ENCODE measurements around the gene PDGFD.
A peak's percentile ranks its signal among the peaks of the same experiment; 100 is the strongest.

Gene PDGFD

GRCh38 chr11:104015649-104016415 is 148.1 kb downstream of the PDGFD start:
- H3K36me3 ChIP-seq (ENCODE audit: control insufficient read depth in 5 of 5, insufficient read depth in 5 of 5, low read length in 5 of 5), result no peaks in the 10 kb centered on the region
- H3K27ac ChIP-seq (ENCODE audit: low read depth, low read length), result peak overlapping the region; percentile 58
- H3K4me3 ChIP-seq (ENCODE audit: low read depth in 1 of 5, low read length in 5 of 5), result no peak overlapping the region
- H3K27me3 ChIP-seq (ENCODE audit: control insufficient read depth in 5 of 5, insufficient read depth in 4 of 5, low read length in 5 of 5), result no peaks in the 10 kb centered on the region
- H3K9me3 ChIP-seq (ENCODE audit: control insufficient read depth in 5 of 5, low read length in 5 of 5), result no peaks in the 10 kb centered on the region
- H3K4me1 ChIP-seq (ENCODE audit: control insufficient read depth in 5 of 5, insufficient read depth in 5 of 5, low read length in 5 of 5), result peaks cover 0 to 23% (median 5%) of the 10 kb centered on the region in 5 donors
- no peak overlapping the region for H3K9ac ChIP-seq (ENCODE audit: low read length in 5 of 5)

- Histone ChIP-seq H3K4me3 (ENCODE audit: low read depth in 1 of 5, low read length in 5 of 5) (no peak overlapping the region), H3K9ac (ENCODE audit: low read length in 5 of 5) (no peak overlapping the region), H3K9me3 (ENCODE audit: control insufficient read depth in 5 of 5, low read length in 5 of 5) (no peaks in the 10 kb centered on the region), H3K27ac (ENCODE audit: low read depth, low read length) (no peak overlapping the region), H3K4me1 (ENCODE audit: control insufficient read depth in 5 of 5, insufficient read depth in 5 of 5, low read length in 5 of 5) (peaks cover 0 to 24% (median under 1%) of the 10 kb centered on the region in 5 donors), H3K27me3 (ENCODE audit: control insufficient read depth in 5 of 5, insufficient read depth in 4 of 5, low read length in 5 of 5) (no peaks in the 10 kb centered on the region), H3K36me3 (ENCODE audit: control insufficient read depth in 5 of 5, insufficient read depth in 5 of 5, low read length in 5 of 5) (no peaks in the 10 kb centered on the region)
These were observed 152.9 kb downstream of the PDGFD start for GRCh38 chr11:104011044-104011443.

GRCh38 chr11:104009744-104010143 is 154.2 kb downstream of the PDGFD start:
- Histone ChIP-seq H3K4me3 (ENCODE audit: low read depth in 1 of 5, low read length in 5 of 5) (no peak overlapping the region), H3K9ac (ENCODE audit: low read length in 5 of 5) (no peak overlapping the region), H3K27ac (ENCODE audit: low read depth, low read length) (no peak overlapping the region), H3K36me3 (ENCODE audit: control insufficient read depth in 5 of 5, insufficient read depth in 5 of 5, low read length in 5 of 5) (no peaks in the 10 kb centered on the region), H3K9me3 (ENCODE audit: control insufficient read depth in 5 of 5, low read length in 5 of 5) (no peaks in the 10 kb centered on the region), H3K27me3 (ENCODE audit: control insufficient read depth in 5 of 5, insufficient read depth in 4 of 5, low read length in 5 of 5) (no peaks in the 10 kb centered on the region), H3K4me1 (ENCODE audit: control insufficient read depth in 5 of 5, insufficient read depth in 5 of 5, low read length in 5 of 5) (peaks cover 0 to 17% (median 0%) of the 10 kb centered on the region in 5 donors)

GRCh38 chr11:104005234-104005855 is 158.6 kb downstream of the PDGFD start:
- Histone ChIP-seq H3K9ac (ENCODE audit: low read length in 5 of 5) (no peak overlapping the region), H3K4me1 (ENCODE audit: control insufficient read depth in 5 of 5, insufficient read depth in 5 of 5, low read length in 5 of 5) (peaks cover 0 to 12% (median 0%) of the 10 kb centered on the region in 5 donors), H3K4me3 (ENCODE audit: low read depth in 1 of 5, low read length in 5 of 5) (no peak overlapping the region), H3K9me3 (ENCODE audit: control insufficient read depth in 5 of 5, low read length in 5 of 5) (no peaks in the 10 kb centered on the region), H3K36me3 (ENCODE audit: control insufficient read depth in 5 of 5, insufficient read depth in 5 of 5, low read length in 5 of 5) (no peaks in the 10 kb centered on the region), H3K27ac (ENCODE audit: low read depth, low read length) (no peak overlapping the region), H3K27me3 (ENCODE audit: control insufficient read depth in 5 of 5, insufficient read depth in 4 of 5, low read length in 5 of 5) (no peaks in the 10 kb centered on the region)

- no peaks in the 10 kb centered on the region for H3K9me3 ChIP-seq (ENCODE audit: control insufficient read depth in 5 of 5, low read length in 5 of 5)
- H3K9ac ChIP-seq (ENCODE audit: low read length in 5 of 5), result no peak overlapping the region
- no peak overlapping the region for H3K4me3 ChIP-seq (ENCODE audit: low read depth in 1 of 5, low read length in 5 of 5)
- peaks cover 0 to 6% (median 0%) of the 10 kb centered on the region in 5 donors for H3K4me1 ChIP-seq (ENCODE audit: control insufficient read depth in 5 of 5, insufficient read depth in 5 of 5, low read length in 5 of 5)
- H3K36me3 ChIP-seq (ENCODE audit: control insufficient read depth in 5 of 5, insufficient read depth in 5 of 5, low read length in 5 of 5), result no peaks in the 10 kb centered on the region
- no peaks in the 10 kb centered on the region for H3K27me3 ChIP-seq (ENCODE audit: control insufficient read depth in 5 of 5, insufficient read depth in 4 of 5, low read length in 5 of 5)
- H3K27ac ChIP-seq (ENCODE audit: low read depth, low read length), result no peak overlapping the region
These were observed 160.5 kb downstream of the PDGFD start for GRCh38 chr11:104003491-104003890.

- no peak overlapping the region for H3K9ac ChIP-seq (ENCODE audit: low read length in 5 of 5)
- no peaks in the 10 kb centered on the region for H3K27me3 ChIP-seq (ENCODE audit: control insufficient read depth in 5 of 5, insufficient read depth in 4 of 5, low read length in 5 of 5)
- H3K27ac ChIP-seq (ENCODE audit: low read depth, low read length), result no peak overlapping the region
- H3K36me3 ChIP-seq (ENCODE audit: control insufficient read depth in 5 of 5, insufficient read depth in 5 of 5, low read length in 5 of 5), result no peaks in the 10 kb centered on the region
- H3K4me3 ChIP-seq (ENCODE audit: low read depth in 1 of 5, low read length in 5 of 5), result no peak overlapping the region
- no peaks in the 10 kb centered on the region for H3K9me3 ChIP-seq (ENCODE audit: control insufficient read depth in 5 of 5, low read length in 5 of 5)
- H3K4me1 ChIP-seq (ENCODE audit: control insufficient read depth in 5 of 5, insufficient read depth in 5 of 5, low read length in 5 of 5), result peaks cover 0 to 6% (median 0%) of the 10 kb centered on the region in 5 donors
These were observed 162.3 kb downstream of the PDGFD start for GRCh38 chr11:104001561-104002056.

GRCh38 chr11:104000798-104001197 is 163.1 kb downstream of the PDGFD start:
- H3K9me3 ChIP-seq (ENCODE audit: control insufficient read depth in 5 of 5, low read length in 5 of 5), result no peaks in the 10 kb centered on the region
- peaks cover 0 to 6% (median 0%) of the 10 kb centered on the region in 5 donors for H3K4me1 ChIP-seq (ENCODE audit: control insufficient read depth in 5 of 5, insufficient read depth in 5 of 5, low read length in 5 of 5)
- H3K4me3 ChIP-seq (ENCODE audit: low read depth in 1 of 5, low read length in 5 of 5), result no peak overlapping the region
- H3K27ac ChIP-seq (ENCODE audit: low read depth, low read length), result no peak overlapping the region
- H3K36me3 ChIP-seq (ENCODE audit: control insufficient read depth in 5 of 5, insufficient read depth in 5 of 5, low read length in 5 of 5), result no peaks in the 10 kb centered on the region
- no peaks in the 10 kb centered on the region for H3K27me3 ChIP-seq (ENCODE audit: control insufficient read depth in 5 of 5, insufficient read depth in 4 of 5, low read length in 5 of 5)
- no peak overlapping the region for H3K9ac ChIP-seq (ENCODE audit: low read length in 5 of 5)

GRCh38 chr11:103998826-103999508 is 165.0 kb downstream of the PDGFD start:
- peaks cover 0 to 3% (median 0%) of the 10 kb centered on the region in 5 donors for H3K36me3 ChIP-seq (ENCODE audit: control insufficient read depth in 5 of 5, insufficient read depth in 5 of 5, low read length in 5 of 5)
- H3K4me1 ChIP-seq (ENCODE audit: control insufficient read depth in 5 of 5, insufficient read depth in 5 of 5, low read length in 5 of 5), result peaks cover 0 to 6% (median 0%) of the 10 kb centered on the region in 5 donors

GRCh38 chr11:103997082-103997481 is 166.9 kb downstream of the PDGFD start:
- no peak overlapping the region for H3K4me3 ChIP-seq (ENCODE audit: low read depth in 1 of 5, low read length in 5 of 5)
- no peaks in the 10 kb centered on the region for H3K27me3 ChIP-seq (ENCODE audit: control insufficient read depth in 5 of 5, insufficient read depth in 4 of 5, low read length in 5 of 5)

More at GRCh38 chr11:103998826-103999508, 165.0 kb downstream of the PDGFD start:
- no peak overlapping the region for H3K4me3 ChIP-seq (ENCODE audit: low read depth in 1 of 5, low read length in 5 of 5)
- H3K9ac ChIP-seq (ENCODE audit: low read length in 5 of 5), result no peak overlapping the region
- no peaks in the 10 kb centered on the region for H3K27me3 ChIP-seq (ENCODE audit: control insufficient read depth in 5 of 5, insufficient read depth in 4 of 5, low read length in 5 of 5)
- no peaks in the 10 kb centered on the region for H3K9me3 ChIP-seq (ENCODE audit: control insufficient read depth in 5 of 5, low read length in 5 of 5)
- H3K27ac ChIP-seq (ENCODE audit: low read depth, low read length), result no peak overlapping the region

GRCh38 chr11:103995896-103996295 is 168.1 kb downstream of the PDGFD start:
- no peak overlapping the region for H3K4me3 ChIP-seq (ENCODE audit: low read depth in 1 of 5, low read length in 5 of 5)
- peaks cover 0 to 3% (median 0%) of the 10 kb centered on the region in 5 donors for H3K36me3 ChIP-seq (ENCODE audit: control insufficient read depth in 5 of 5, insufficient read depth in 5 of 5, low read length in 5 of 5)
- H3K27me3 ChIP-seq (ENCODE audit: control insufficient read depth in 5 of 5, insufficient read depth in 4 of 5, low read length in 5 of 5), result no peaks in the 10 kb centered on the region
- H3K4me1 ChIP-seq (ENCODE audit: control insufficient read depth in 5 of 5, insufficient read depth in 5 of 5, low read length in 5 of 5), result no peaks in the 10 kb centered on the region
- no peaks in the 10 kb centered on the region for H3K9me3 ChIP-seq (ENCODE audit: control insufficient read depth in 5 of 5, low read length in 5 of 5)
- no peak overlapping the region for H3K9ac ChIP-seq (ENCODE audit: low read length in 5 of 5)
- no peak overlapping the region for H3K27ac ChIP-seq (ENCODE audit: low read depth, low read length)

More at GRCh38 chr11:103997082-103997481, 166.9 kb downstream of the PDGFD start:
- peaks cover 0 to 6% (median 0%) of the 10 kb centered on the region in 5 donors for H3K4me1 ChIP-seq (ENCODE audit: control insufficient read depth in 5 of 5, insufficient read depth in 5 of 5, low read length in 5 of 5)
- H3K9me3 ChIP-seq (ENCODE audit: control insufficient read depth in 5 of 5, low read length in 5 of 5), result no peaks in the 10 kb centered on the region
- H3K27ac ChIP-seq (ENCODE audit: low read depth, low read length), result no peak overlapping the region
- H3K36me3 ChIP-seq (ENCODE audit: control insufficient read depth in 5 of 5, insufficient read depth in 5 of 5, low read length in 5 of 5), result peaks cover 0 to 3% (median 0%) of the 10 kb centered on the region in 5 donors
- H3K9ac ChIP-seq (ENCODE audit: low read length in 5 of 5), result no peak overlapping the region

Measured in subcutaneous abdominal adipose tissue (tissue), 5 donors.